Activated CD8-positive, alpha-beta memory T cell treated with anti-CD3 and anti-CD28 coated beads for 24 hours (primary cell): ENCODE measurements around the gene FOXO4.

Source experiments
- DNase-seq: peaks from one replicate; pipeline ENCODE4 v3.0.0-alpha.2; 2020

Gene FOXO4

GRCh38 chrX:71144651-71145050, 49.0 kb downstream of the FOXO4 start, which contains the start of gene NLGN3:
Gene NLGN3, plus strand, starts transcription at chrX:71144841. Its CDS starts 2,909 bp downstream, at chrX:71147750.
- DNase-seq, result no peak

- no peak for DNase-seq
Observed at GRCh38 chrX:71147496-71148277, 52.0 kb downstream of the FOXO4 start.

- DNase-seq, result no peak
Observed at GRCh38 chrX:71148278-71148663, 52.6 kb downstream of the FOXO4 start.

GRCh38 chrX:71151366-71151765, 55.7 kb downstream of the FOXO4 start:
- DNase-seq, result no peak
